GM12873 (cell line): Measurements from ENCODE around the gene RAD23A.

ENCODE experiments used
- TF ChIP-seq, protein P1 (sequence below): IDR thresholded peaks from 2 replicates; pipeline ENCODE4 v1.5.1; 2012; ENCODE audit warnings: low read depth, mild to moderate bottlenecking, moderate library complexity, low read length, control low read depth; ENCODE audit not compliant: insufficient read depth; ENCODE audit errors: missing control alignments

The RAD23A gene

DNA sequence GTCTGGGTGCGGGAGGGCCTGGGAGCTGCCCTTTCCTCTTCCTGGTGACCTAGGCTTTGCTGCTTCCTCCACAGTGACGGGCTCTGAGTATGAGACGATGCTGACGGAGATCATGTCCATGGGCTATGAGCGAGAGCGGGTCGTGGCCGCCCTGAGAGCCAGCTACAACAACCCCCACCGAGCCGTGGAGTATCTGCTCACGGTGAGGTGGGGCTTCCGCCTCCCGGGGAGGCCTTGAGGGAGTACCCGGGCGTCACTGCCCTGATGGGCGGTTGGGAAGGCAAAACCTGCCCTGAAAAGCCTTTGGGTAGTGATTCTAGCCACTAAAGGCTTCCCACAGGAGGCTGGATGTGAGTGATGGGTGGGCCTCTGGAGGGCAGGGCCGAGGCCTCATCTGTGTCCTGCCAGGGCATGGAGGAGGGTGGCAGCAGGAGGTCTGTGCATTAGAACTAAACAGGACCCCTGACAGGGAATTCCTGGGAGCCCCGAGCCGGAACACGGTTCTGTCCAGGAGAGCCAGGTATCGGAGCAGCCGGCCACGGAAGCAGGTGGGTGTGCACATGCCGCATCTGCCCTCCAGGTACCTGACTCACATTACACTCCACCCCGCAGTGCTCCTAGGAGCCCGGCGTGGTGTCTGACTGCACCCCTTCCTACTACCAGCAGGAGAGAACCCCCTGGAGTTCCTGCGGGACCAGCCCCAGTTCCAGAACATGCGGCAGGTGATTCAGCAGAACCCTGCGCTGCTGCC lies 3.1 kb downstream of the RAD23A start:
- TF ChIP-seq, protein P1, sequence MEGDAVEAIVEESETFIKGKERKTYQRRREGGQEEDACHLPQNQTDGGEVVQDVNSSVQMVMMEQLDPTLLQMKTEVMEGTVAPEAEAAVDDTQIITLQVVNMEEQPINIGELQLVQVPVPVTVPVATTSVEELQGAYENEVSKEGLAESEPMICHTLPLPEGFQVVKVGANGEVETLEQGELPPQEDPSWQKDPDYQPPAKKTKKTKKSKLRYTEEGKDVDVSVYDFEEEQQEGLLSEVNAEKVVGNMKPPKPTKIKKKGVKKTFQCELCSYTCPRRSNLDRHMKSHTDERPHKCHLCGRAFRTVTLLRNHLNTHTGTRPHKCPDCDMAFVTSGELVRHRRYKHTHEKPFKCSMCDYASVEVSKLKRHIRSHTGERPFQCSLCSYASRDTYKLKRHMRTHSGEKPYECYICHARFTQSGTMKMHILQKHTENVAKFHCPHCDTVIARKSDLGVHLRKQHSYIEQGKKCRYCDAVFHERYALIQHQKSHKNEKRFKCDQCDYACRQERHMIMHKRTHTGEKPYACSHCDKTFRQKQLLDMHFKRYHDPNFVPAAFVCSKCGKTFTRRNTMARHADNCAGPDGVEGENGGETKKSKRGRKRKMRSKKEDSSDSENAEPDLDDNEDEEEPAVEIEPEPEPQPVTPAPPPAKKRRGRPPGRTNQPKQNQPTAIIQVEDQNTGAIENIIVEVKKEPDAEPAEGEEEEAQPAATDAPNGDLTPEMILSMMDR: no peak

- TF ChIP-seq, protein P1: no peak
These were observed 4.0 kb downstream of the RAD23A start for GRCh38 chr19:12949363-12950283.

- TF ChIP-seq, protein P1: no peak
These were observed 7.0 kb downstream of the RAD23A start for GRCh38 chr19:12952488-12953137.

GRCh38 chr19:12953138-12953798 lies 7.6 kb downstream of the RAD23A start:
- TF ChIP-seq, protein P1: no peak

- TF ChIP-seq, protein P1: no peak
These were observed 8.3 kb downstream of the RAD23A start for GRCh38 chr19:12953799-12954611.

GRCh38 chr19:12954612-12954962 lies 8.9 kb downstream of the RAD23A start:
- TF ChIP-seq, protein P1: no peak
